Hepatocyte (in vitro differentiated cells): ENCODE results near the gene HSD17B14.

ENCODE experiments used
- CTCF ChIP-seq: fragments of 200-600 bp; sonication (generic); IDR thresholded peaks from 2 replicates; pipeline ENCODE4 v1.5.1; 2016; ENCODE audit warnings: antibody characterized with exemption, mild to moderate bottlenecking; ENCODE audit not compliant: poor library complexity
- EZH2 ChIP-seq: fragments of 200-600 bp; sonication (generic); IDR thresholded peaks from 2 replicates; pipeline ENCODE4 v1.6.1; 2016; ENCODE audit warnings: antibody characterized with exemption, mild to moderate bottlenecking, borderline replicate concordance
- EZH2phosphoT487 ChIP-seq: fragments of 200-600 bp; sonication (generic); IDR thresholded peaks from one replicate; pipeline ENCODE4 v1.6.1; 2018; ENCODE audit warnings: antibody characterized with exemption, mild to moderate bottlenecking, low read depth, moderate library complexity; ENCODE audit not compliant: unreplicated experiment, severe bottlenecking

DNA sequence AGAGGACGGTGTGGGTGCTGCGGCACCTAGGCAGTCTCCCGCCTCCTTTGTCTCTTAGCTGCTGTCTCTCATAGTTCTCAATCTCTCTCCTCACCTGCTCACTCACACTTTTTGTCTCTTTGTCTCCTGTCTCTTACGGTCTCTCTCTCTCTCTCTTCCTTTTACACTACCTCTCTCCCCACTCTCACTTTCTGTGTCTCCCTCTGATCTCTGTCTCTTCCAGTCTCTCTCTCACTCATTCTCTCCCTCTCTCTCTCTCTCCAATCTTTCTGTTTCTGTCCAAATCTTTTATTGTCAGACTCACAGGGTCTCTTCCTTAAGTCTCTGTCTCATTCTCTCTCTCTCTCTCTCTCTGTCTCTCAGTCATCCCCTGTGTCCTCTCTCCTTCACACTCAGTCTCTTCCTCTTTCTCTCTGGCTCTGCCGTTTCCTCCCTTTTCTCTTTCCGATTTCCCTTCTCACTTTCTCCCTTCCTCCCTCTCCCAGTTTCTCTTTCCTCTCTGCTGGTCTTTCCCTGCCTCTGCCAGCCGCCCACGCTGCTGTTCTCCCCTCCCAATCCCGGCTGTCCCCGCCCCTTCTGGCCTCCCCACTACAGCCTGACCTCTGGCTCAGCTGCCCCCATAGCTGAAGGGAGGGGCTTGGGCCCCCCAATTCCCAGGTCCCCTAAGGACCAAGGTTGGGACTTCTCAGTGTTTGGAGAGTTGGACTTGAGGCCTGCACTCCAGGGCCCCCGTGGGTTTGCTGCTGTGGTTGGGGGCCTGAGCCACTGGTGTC is 32.0 kb upstream of the HSD17B14 start, which contains the start of gene PLEKHA4:
- TF ChIP-seq CTCF (no peak), EZH2 (no peak), EZH2phosphoT487 (no peak)
